Measurements from ENCODE around the gene IL18.
"Not testable (repeated sequence)": the region's sequence is repeated elsewhere in the genome, so short reads cannot be mapped to it uniquely, and the experiment has no call there.

The IL18 gene

DNA sequence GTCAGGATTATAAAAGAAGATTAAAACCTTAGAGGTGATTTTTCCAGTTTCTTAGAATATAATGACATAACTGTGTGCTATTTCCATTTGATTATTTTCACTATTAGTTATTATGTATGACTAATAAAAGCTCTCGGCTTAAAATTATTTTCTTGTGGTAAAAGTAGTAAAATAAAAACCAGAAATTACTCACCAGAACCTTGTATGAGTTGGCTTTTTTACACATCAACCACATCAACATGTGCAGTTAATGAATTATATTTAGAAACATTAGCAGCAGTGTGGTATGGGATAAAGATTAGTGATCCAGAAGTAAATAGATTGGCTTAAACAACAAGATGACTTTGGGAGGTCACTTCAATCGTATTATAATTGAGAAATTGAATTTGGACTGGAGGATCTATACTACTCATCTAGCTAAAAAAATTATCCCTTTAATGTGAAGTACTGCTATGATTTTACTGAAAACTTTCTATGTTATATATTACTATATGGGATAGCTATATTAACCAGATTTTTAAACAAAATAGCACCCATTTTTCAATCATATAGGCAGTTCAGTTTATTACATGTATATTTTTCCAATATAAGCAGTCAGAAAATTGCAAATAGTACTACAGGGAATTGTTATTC, 8.6 kb upstream of the IL18 start:
- in situ Hi-C loops (cut with HindIII; ENCODE audit: low sequenced_read_pairs) = no loop called here

- in situ Hi-C loops (cut with HindIII; ENCODE audit: low sequenced_read_pairs) = no loop called here
These were observed 3.3 kb upstream of the IL18 start, which contains the start of gene TEX12 for GRCh38 chr11:112167145-112167544. TSS of gene TEX12 (plus strand) at chr11:112167372. CDS start at chr11:112169269, 1,897 bp downstream.

DNA sequence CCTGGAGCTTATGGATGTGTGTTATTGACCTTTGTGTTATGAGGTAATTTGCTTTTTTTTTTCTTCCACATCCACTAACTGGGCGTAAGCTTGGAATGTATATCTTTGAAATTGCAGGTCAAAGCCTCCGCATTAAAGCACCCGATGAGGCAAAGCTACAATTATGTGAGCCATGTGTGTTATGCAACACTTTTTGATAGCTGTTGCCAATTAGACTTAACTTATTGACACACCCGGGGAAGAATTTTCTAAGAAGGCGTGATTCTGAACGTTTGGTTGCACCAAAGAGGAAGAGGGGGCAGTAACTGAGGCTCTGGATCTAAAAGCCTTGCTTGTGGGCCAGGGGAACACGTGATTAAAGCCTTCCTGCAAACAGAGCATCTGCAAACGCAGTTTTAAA, 2.7 kb upstream of the IL18 start:
- in situ Hi-C loops (cut with HindIII; ENCODE audit: low sequenced_read_pairs) = no loop called here

- in situ Hi-C loops (cut with HindIII; ENCODE audit: low sequenced_read_pairs) = no loop called here
These were observed 1.2 kb upstream of the IL18 start for GRCh38 chr11:112165049-112165448.

GRCh38 chr11:112162761-112163546, 940 bp downstream of the IL18 start:
- in situ Hi-C loops (cut with HindIII; ENCODE audit: low sequenced_read_pairs) = no loop called here

- in situ Hi-C loops (cut with HindIII; ENCODE audit: low sequenced_read_pairs) = not testable (repeated sequence)
These were observed 1.7 kb downstream of the IL18 start for GRCh38 chr11:112162200-112162599.

DNA sequence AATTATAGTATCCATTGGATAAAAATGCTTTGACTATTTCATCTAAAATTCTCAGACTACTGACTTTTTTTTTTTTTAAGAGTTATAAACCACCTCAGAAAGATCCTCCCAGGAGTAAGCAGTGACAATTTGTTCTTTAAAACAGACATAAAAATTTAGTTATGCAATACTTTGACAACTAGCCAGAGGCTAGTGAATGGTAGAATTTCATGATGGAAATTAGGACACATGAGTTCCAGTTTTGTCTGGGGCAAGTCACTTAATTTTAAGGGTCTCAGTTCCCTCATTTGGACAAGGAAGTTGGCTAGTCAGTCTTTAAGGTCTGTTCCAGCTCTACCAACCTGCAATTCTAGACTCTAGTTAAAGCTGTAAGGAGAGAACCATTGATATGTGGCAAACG, 2.9 kb downstream of the IL18 start:
- in situ Hi-C loops (cut with HindIII; ENCODE audit: low sequenced_read_pairs) = no loop called here

DNA sequence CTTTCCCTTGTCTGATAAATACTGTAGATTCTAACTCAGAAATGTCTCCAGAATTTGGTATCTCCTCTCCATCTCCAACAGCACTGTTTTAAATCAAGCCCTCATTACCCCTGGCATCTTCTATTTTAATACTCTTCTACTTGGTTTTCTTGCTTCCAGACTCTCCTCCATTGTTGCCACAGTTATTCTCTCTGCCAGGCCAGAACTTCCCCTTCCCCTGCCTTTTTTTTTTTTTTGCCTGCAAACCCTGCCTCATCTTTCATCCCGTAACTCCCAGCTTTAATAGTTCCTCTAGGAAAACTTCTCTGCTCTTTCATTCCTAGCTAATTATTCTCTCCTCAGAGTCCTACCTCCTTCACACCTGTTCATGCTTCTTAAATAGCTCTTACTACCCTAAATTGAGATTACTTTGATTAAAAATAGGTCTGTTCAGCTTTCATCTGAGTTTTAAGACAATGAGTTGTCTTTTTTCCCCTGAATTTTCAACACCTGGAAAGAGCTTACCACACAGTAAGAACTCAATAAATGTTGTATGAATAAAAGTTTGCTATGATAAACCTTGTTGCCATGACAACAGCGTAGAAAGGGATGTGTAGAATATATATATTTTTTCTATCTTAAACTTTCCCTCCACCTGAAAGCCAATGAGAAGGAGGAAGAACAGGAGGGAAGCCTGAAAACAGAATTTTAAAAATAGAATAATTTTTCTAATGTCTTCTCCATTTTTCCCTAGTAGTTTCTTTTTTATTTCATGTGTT, 3.6 kb downstream of the IL18 start:
- in situ Hi-C loops (cut with HindIII; ENCODE audit: low sequenced_read_pairs) = no loop called here

DNA sequence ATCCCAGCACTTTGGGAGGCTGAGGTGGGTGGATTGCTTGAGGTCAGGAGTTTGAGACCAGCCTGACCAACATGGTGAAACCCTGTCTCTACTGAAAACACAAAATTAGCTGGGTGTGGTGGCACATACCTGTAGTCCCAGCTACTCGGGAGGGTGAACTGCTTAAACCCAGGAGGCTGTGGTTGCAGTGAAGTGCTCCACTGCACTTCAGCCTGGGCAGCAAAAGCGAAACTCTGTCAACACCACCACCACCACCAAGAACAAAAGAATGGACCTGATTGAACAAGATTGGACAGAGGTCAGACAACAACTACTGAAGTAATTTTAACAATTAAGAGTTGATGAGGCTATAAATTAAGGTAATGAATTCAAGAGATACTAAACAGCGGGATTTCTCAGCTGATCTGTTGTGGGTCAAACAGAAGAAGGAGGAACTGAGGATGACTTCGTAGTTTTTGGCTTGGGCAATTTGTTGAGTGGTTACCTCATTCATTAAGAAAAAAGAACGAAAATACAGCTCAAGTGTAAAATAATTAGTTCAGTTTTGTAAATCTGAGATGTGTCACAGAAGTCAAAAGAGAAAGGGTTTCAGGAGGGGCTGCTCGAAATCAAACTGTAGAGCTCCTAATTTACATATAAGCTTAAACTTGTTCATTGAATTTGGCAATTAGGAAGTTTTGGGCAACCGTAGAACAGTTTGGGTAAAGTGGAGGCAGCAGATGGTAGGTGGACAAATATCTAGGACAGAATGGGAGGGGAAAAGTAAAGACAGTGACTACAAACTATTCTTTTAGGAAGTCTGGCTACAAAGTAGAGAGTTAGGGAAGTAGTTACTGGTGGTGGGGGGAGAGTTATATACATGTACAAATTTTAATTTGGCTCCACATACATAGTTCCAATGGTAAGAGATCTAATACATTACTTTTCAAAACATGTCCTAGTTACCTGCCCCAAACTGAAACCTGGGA, 4.5 kb downstream of the IL18 start:
- in situ Hi-C loops (cut with HindIII; ENCODE audit: low sequenced_read_pairs) = no loop called here

DNA sequence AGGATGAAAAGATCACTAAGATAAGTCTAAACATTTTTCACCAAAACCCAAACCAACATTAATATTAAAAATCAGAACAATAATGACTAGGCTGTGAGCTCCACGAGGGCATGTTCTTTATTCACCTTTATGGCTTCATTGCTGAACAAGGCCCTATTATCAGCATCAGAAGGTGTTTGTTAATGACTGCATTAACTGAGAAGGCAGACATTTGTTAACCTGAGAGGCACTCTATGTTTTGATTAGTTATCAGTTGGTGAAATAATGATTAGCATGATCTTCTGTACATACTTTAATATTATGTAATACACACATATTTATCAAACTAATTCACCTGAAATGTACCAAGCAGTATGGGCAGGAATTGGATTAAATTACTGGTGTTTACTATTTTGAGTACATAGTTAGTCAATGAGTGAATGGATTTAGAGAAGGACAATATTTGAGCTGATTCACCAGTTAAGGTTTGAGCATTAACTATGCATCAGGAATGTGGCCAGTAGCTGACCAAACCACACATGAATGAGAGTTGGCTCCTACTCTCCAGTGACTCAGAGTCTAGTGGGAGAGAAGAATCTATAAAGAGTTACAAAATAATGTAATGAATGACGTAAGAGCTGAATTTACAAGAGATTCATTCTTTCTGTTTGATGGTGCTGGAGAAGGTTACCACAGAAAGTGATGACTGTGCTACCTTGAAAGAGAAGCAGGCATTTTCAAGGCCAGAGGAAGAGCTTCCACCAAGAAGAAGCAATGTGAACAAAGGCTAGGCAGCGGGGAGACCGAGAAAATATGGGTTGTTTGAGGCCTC, 6.7 kb downstream of the IL18 start:
- in situ Hi-C loops (cut with HindIII; ENCODE audit: low sequenced_read_pairs) = no loop called here

- in situ Hi-C loops (cut with HindIII; ENCODE audit: low sequenced_read_pairs) = no loop called here
These were observed 7.5 kb downstream of the IL18 start for GRCh38 chr11:112156153-112156955.

DNA sequence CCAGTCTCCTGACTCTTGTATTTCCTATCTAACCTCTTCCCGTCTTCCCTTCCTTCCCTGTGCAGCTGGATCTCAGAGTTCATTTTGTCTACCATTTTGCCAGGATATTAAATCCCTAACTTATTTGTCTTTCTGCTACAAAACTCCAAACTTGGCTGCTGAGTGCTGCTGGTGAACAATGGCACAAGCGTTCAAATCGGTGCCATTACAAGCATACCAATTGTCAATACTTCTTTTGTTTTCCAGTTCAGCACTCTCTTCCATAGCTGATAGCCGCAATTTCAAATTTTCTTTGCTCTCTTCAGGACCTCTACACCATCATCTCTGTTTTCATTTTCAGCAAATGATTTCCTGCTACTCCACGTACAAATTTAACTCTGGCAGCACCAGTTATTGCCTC, 13.4 kb downstream of the IL18 start:
- in situ Hi-C loops (cut with HindIII; ENCODE audit: low sequenced_read_pairs) = no loop called here

GRCh38 chr11:112143597-112143996, 20.3 kb downstream of the IL18 start:
- in situ Hi-C loops (cut with HindIII; ENCODE audit: low sequenced_read_pairs) = no loop called here

DNA sequence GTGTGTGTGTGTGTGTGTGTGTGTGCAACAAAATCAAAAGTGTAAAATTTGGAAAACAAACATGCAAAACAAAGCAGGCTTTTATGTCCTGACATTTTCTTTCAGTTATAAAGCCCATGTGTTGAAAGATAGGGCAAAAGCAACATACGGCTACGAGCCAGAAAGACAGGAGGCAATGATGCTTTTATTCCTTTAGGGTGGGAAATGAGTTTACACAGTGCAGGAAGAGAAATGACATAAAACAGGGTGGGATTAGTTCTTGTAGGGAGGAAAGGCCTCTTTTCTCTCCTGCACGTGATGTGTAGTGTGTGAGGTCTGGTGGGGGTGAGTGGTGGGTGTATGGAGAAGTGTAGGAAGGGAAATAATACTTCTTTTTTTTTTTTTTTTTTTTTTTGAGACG, 29.4 kb downstream of the IL18 start:
- in situ Hi-C loops (cut with HindIII; ENCODE audit: low sequenced_read_pairs) = no loop called here

DNA sequence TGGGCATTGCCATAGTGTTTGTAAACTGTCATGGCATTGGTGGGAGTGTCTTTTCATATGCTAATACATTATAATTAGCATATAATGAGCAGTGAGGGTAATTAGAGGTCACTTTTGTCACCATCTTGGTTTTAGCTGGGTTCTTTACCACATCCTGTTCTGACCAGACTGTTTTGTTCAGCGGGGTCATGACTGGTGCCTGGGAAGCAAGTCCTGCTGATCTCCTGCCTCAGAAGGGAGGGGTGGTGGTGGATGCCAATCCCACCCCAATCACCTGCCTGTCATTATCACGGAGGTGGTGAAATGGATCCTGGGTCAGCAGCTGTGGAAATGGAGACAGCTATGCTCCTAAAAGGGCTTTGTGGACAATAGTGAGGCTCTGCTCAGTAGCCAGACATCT, 31.2 kb downstream of the IL18 start:
- in situ Hi-C loops (cut with HindIII; ENCODE audit: low sequenced_read_pairs) = no loop called here

DNA sequence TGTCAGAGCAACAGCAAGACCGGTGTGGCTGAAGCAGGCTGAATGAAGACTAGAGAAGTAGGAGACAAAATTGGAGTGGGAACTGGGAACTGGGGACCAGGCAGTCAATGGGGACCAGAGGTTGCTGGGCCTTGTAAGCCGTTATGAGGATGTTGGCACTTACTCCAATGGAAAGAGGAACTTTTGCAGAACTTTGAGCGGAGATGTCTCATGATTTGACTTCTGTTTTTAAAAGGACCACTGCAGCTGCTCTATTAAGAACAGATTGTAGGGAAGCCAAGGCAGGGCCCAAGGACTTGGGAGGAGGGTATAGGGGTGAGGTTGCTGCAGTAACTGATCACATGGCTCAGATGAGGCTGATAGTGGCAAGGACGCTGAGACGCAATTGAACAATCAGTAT, 34.2 kb downstream of the IL18 start:
- in situ Hi-C loops (cut with HindIII; ENCODE audit: low sequenced_read_pairs) = no loop called here

DNA sequence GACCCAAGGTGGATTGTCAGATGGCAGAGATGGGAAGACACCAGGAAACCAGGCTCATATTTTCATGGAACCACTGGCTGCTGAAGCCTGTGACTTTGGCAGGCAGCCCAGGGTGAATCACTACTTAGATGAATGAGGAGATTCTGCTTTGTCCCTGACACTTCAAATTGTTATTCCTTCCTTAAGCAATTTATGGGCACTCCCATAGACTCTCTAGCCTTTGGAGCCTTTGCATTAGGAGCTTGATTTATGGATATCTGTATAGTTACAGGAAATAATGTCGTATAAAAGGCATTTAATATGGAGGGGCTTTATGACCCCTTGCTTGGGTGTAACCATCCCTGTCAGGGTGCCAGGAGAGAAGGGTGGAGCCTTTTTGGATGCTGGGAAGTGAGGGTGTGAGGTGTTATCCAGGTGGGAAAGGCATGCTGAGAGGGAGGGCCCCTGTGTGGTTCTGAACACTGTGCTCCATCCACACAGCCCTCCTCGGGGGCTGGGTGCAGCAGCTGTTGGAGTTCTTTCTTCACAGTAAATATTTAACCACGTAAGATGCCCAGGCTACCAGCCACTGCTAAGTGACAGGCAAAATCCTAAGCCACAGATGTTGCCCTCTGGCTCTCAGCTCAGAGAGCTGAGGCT, 35.3 kb downstream of the IL18 start:
- in situ Hi-C loops (cut with HindIII; ENCODE audit: low sequenced_read_pairs) = no loop called here

DNA sequence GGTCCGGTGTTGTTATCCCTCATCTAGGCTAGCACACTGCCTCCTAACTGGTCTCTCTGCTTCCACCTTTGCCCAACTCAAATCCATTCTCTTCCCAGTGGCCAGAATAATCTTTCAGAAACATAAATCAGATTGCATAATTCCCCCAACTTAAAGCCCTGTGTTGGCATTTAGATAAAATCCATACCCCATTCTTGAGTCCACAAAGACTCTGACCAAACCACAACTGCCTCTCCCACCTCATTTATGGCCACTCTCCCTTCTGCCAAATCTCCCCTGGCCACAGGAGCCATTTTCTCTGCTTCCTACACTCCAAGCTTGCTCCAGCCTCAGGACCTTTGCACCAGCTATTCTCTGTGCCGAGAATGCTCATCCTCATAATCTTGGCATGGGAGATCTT, 36.8 kb downstream of the IL18 start:
- in situ Hi-C loops (cut with HindIII; ENCODE audit: low sequenced_read_pairs) = no loop called here

GRCh38 chr11:112123129-112123528, 40.8 kb downstream of the IL18 start:
- in situ Hi-C loops (cut with HindIII; ENCODE audit: low sequenced_read_pairs) = no loop called here

Measured in DLD1 (cell line).